ENCODE results near the gene MGRN1.

- TF ChIP-seq CTCF (IDR thresholded peaks at IDR 0.05) (no peak), POLR2A (IDR thresholded peaks at IDR 0.05) (no peak)
Measured at GRCh38 chr16:4646773-4647643, 22.4 kb downstream of the MGRN1 start.
